Astrocyte of the spinal cord (primary cell): ENCODE data around the gene ZNF587B.
"Not testable (repeated sequence)": the region's sequence is repeated elsewhere in the genome, so short reads cannot be mapped to it uniquely, and the experiment has no call there.

Source experiments
- DNase-seq: peaks from one replicate; pipeline ENCODE4 v3.0.0; 2011; ENCODE audit warnings: low read depth, low spot score
- H3K4me3 ChIP-seq: 2 replicates; pipeline ENCODE4 v1.5.1; 2011; ENCODE audit warnings: low read depth, mild to moderate bottlenecking, low read length, moderate library complexity
- in situ Hi-C: cut with HindIII; loops from 2 replicates; pipeline ENCODE4 v1.10.0; 2017; ENCODE audit warnings: low sequenced_read_pairs
- TF ChIP-seq, protein P1 (sequence below): IDR thresholded peaks from 2 replicates; pipeline ENCODE4 v1.5.1; 2012; ENCODE audit warnings: low read depth, mild to moderate bottlenecking, low read length, inconsistent platforms

ZNF587B gene

DNA sequence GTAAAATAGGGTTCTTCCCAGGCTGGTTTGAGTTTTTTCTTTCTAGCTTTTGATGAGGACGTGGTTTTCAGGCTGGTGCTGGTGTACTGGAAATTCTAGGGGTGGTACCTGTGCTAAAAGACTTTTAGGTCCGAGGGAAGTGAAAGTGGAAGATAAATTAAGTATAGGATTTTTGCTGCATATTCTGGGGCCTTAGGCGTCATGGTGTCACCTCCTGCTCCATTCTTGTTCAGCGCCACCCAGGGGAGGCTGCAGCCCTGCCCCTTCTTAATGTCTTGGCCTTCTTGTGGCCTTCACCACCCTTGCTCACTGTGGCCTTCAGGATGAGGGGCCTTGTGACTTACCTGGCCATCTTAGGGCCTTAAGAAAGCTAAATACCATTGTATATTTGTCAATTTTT, 27.8 kb upstream of the ZNF587B start:
- H3K4me3 ChIP-seq: no peak overlapping the region
- TF ChIP-seq, protein P1, sequence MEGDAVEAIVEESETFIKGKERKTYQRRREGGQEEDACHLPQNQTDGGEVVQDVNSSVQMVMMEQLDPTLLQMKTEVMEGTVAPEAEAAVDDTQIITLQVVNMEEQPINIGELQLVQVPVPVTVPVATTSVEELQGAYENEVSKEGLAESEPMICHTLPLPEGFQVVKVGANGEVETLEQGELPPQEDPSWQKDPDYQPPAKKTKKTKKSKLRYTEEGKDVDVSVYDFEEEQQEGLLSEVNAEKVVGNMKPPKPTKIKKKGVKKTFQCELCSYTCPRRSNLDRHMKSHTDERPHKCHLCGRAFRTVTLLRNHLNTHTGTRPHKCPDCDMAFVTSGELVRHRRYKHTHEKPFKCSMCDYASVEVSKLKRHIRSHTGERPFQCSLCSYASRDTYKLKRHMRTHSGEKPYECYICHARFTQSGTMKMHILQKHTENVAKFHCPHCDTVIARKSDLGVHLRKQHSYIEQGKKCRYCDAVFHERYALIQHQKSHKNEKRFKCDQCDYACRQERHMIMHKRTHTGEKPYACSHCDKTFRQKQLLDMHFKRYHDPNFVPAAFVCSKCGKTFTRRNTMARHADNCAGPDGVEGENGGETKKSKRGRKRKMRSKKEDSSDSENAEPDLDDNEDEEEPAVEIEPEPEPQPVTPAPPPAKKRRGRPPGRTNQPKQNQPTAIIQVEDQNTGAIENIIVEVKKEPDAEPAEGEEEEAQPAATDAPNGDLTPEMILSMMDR: no peak
- in situ Hi-C loops: no loop called here
- no peak for DNase-seq

DNA sequence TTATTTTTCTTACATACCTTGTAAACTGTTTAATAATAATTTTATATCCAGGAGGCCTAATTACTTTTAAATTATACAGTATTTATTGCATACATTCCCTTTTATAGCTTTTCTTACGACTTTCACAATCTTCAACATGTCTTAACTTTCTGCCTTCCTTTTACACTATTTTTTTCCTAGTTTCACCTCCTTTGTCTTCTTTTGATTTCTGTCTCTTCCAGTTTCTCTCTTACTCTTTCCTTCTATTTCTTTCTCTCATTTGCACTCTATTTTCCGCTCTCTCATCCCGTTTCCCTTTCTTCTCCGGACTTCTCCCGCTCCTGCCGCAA, 26.9 kb upstream of the ZNF587B start:
- TF ChIP-seq, protein P1: no peak
- peak overlapping the region; percentile 83 for H3K4me3 ChIP-seq
- no peak for DNase-seq
- in situ Hi-C loops: no loop called here

DNA sequence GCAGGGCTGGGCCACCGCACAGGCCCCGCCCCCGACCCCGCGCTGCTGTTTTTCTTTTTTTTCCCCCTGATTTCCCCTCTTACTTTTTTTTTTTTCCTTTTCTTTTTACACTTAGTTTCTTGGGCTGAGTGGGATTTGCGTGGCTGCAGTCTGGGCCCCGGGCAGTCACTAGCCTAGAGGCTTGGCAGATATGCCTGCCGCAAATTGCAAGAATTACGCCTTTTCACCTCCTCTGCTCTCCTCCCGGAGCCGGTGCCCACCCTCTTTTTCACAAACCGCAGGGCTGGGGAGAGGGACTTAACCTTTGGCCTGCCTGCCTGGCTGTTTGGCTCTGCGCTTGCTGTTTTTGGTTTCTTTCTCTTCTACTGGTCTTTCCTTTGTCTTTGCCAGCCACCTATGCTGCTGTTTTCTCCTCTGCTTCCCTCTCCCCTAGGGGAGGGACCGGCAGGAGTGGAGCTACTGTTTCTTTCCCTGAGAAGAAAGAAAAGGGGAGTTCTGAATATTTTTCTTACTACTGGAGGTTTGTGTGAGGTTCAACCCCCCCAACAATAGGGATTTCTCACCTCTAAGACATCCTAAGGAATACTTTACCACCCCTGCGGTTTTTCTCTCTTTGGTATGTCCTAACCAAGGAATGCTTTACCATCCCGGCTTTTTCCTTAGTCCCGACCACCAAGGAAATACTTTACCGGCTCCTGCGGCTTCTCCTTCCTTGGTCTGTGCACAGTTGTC, 26.3 kb upstream of the ZNF587B start:
- TF ChIP-seq, protein P1: no peak
- H3K4me3 ChIP-seq: peak overlapping the region; percentile 83
- DNase-seq: peak; percentile 93
- in situ Hi-C loops: no loop called here

DNA sequence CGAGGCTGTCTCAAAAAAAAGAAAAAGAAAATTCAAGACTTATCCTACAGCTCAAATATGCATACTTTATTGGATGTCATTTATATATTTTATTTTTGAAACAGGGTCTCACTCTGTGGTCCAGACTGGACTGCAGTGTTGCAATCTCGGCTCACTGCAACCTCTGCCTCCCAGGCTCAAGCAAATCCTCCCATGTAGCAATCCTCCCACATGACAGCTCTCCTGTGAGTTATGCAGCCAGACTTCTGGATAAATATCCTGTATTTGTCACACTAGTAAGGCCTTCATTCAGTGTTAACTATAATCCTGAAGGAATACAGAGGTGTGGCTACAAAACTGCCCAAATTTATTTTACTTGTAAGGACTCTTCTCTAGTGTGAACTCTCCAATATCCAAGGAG, 22.6 kb upstream of the ZNF587B start:
- TF ChIP-seq, protein P1: no peak
- no peak overlapping the region for H3K4me3 ChIP-seq
- DNase-seq: no peak
- in situ Hi-C loops: no loop called here

DNA sequence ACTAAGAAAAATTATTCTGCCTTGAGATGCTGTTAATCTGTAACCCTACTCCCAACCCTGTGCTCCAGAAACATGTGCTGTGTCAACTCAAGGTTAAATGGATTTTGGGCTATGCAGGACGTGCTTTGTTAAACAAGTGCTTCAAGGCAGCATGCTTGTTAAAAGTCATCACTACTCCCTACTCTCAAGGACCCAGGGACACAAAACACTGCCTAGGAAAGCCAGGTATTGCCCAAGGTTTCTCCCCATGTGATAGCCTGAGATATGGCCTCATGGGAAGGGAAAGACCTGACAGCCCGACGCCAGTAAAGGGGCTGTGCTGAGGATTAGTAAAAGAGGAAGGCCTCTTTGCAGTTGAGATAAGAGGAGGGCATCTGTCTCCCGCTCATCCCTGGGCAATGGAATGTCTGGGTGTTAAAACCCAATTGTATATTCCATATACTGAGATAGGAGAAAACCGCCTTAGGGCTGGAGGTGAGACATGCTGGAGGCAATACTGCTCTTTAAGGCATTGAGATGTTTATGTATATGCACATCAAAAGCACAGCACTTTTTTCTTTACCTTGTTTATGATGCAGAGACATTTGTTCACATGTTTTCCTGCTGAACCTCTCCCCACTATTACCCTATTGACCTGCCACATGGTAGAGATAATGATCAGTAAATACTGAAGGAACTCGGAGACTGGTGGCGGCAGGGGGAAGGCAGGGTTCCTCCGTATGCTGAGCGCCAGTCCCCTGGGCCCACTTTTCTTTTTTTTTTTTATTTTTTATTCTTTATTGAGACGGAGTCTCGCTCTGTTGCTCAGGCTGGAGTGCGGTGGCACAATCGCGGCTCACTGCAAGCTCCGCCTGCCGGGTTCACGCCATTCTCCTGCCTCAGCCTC, 19.4 kb upstream of the ZNF587B start:
- H3K4me3 ChIP-seq, in situ Hi-C loops, DNase-seq: not testable (repeated sequence)

DNA sequence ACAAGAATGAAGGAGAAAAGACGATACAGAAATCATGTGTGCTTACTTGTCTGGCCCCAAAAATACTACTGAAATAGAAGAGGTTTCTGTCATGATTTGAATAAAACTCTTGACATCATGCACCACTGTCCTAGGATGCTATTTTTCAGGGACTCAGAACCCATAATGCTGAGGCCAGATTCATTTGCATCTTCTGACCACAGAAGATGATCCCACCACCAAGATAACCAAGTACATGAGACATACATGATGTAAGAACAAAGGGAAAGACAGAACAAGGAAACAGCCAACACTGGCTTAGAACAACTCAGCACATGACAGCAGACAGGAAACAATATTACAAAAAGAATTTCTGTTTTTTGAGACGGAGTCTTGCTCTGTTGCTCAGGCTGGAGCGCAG, 17.9 kb upstream of the ZNF587B start:
- H3K4me3 ChIP-seq: no peak overlapping the region
- in situ Hi-C loops: no loop called here
- TF ChIP-seq, protein P1: no peak
- no peak for DNase-seq

DNA sequence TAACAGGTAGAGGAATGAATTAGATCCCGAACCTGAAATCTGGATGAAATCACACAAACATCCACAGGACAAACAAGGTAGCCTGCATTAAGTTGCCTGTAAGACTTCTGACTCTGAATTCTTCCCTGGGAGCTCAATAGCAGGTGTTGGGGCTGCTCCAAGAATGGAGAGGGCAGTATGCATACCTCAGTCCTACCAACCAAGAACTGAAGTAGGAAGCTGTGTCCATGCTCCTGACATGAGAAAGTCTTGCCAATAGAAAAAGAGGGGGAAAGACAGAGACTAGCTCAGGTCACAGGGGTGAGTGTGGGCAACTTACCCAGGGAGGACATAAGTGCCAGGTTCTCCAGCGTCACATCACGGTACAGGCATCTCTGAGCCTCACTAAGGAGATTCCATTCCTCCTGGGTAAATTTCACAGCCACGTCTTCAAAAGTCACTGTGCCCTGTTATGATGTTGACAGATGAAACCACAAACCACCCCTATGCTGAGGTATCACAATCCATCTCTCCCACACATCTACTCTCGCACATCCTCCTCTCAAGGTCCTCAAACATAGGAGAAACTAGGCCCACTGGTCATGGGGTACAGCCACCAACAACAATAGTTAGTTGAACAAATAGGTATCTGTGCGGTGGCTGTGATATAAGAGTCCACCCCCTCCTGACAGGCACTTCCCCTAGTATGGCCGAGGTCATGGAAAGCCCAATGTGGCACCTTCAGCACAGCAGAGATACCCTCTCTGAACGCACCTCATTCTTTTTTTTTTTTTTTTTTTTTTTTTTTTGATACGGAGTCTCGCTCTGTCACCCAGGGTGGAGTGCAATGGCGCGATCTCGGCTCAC, 16.9 kb upstream of the ZNF587B start:
- in situ Hi-C loops, DNase-seq, H3K4me3 ChIP-seq: not testable (repeated sequence)
